Liver (tissue), 9 donors: ENCODE results near the gene HADHA. TPM values are rescaled to one million over a fixed set of nuclear protein-coding genes. Genes with fewer than 3 reads are reported as not detected.

Source experiments
- DNase-seq: peaks from one replicate; pipeline ENCODE4 v3.0.0-alpha.2; 2017; ENCODE audit warnings: low spot score
- H3K27ac ChIP-seq, 2 donors: one replicate each; pipeline ENCODE4 v1.7.0; 2013; ENCODE audit warnings: inconsistent platforms in 2 of 2, low read length in 2 of 2, control low read depth in 1 of 2, low read depth in 1 of 2, mild to moderate bottlenecking in 1 of 2
- H3K27me3 ChIP-seq, 4 donors: one replicate each; pipeline versions ENCODE4 v1.6.1 to v1.7.0; 2013; ENCODE audit warnings: low read length in 3 of 4, inconsistent platforms in 1 of 4, mild to moderate bottlenecking in 1 of 4, moderate library complexity in 1 of 4; ENCODE audit not compliant: control insufficient read depth in 4 of 4, insufficient read depth in 4 of 4
- H3K36me3 ChIP-seq, 4 donors: one replicate each; pipeline versions ENCODE4 v1.6.1 to v1.7.0; 2013; ENCODE audit warnings: low read length in 3 of 4, mild to moderate bottlenecking in 3 of 4, low read depth in 1 of 4, moderate library complexity in 1 of 4; ENCODE audit not compliant: control insufficient read depth in 4 of 4, insufficient read depth in 3 of 4
- H3K4me1 ChIP-seq, 4 donors: one replicate each; pipeline versions ENCODE4 v1.6.1 to v1.7.0; 2013; ENCODE audit warnings: low read length in 3 of 4, mild to moderate bottlenecking in 3 of 4, moderate library complexity in 1 of 4; ENCODE audit not compliant: control insufficient read depth in 4 of 4, insufficient read depth in 4 of 4
- H3K4me3 ChIP-seq, 3 donors: one replicate each; pipeline versions ENCODE4 v1.6.1 to v1.7.0; 2013; ENCODE audit warnings: low read length in 3 of 3, control low read depth in 1 of 3, low read depth in 1 of 3, mild to moderate bottlenecking in 1 of 3
- H3K9ac ChIP-seq, 2 donors: one replicate each; pipeline ENCODE4 v1.7.0; 2013; ENCODE audit warnings: low read length in 2 of 2, mild to moderate bottlenecking in 2 of 2, moderate library complexity in 2 of 2, control low read depth in 1 of 2, low read depth in 1 of 2
- H3K9me3 ChIP-seq, 4 donors: one replicate each; pipeline versions ENCODE4 v1.6.1 to v1.7.0; 2013; ENCODE audit warnings: low read length in 3 of 4; ENCODE audit not compliant: control insufficient read depth in 4 of 4
- CTCF ChIP-seq: fragments of 150-350 bp; IDR thresholded peaks from 2 replicates; pipeline ENCODE4 v1.5.1; 2017; ENCODE audit warnings: improper control_type of control experiment, low read depth, low read length; ENCODE audit not compliant: missing input control
- EGR1 ChIP-seq, 2 donors: IDR thresholded peaks; 2 replicates each; pipeline ENCODE4 v1.6.1; 2016 to 2018; ENCODE audit warnings: antibody characterized with exemption in 2 of 2, low read depth in 2 of 2
- FOXA1 ChIP-seq: IDR thresholded peaks from 2 replicates; pipeline ENCODE4 v1.6.1; 2016; ENCODE audit warnings: antibody characterized with exemption
- FOXA2 ChIP-seq: IDR thresholded peaks from 2 replicates; pipeline ENCODE4 v1.6.1; 2016; ENCODE audit warnings: antibody characterized with exemption
- GABPA ChIP-seq, 2 donors: IDR thresholded peaks in 1 of 2; conservative IDR thresholded peaks in 1 of 2; 2 replicates each; pipeline ENCODE4 v1.6.1; 2016; ENCODE audit warnings: antibody characterized with exemption in 2 of 2, mild to moderate bottlenecking in 1 of 2, moderate library complexity in 1 of 2
- HNF4A ChIP-seq, 2 donors: conservative IDR thresholded peaks; 2 replicates each; pipeline ENCODE4 v1.6.1; 2016; ENCODE audit warnings: antibody characterized with exemption in 2 of 2, mild to moderate bottlenecking in 2 of 2
- HNF4G ChIP-seq: IDR thresholded peaks from 2 replicates; pipeline ENCODE4 v1.6.1; 2016; ENCODE audit warnings: antibody characterized with exemption
- JUND ChIP-seq, 2 donors: IDR thresholded peaks; 2 replicates each; pipeline ENCODE4 v1.6.1; 2016; ENCODE audit warnings: antibody characterized with exemption in 2 of 2
- MAX ChIP-seq: IDR thresholded peaks from 2 replicates; pipeline ENCODE4 v1.6.1; 2016; ENCODE audit warnings: antibody characterized with exemption
- NR2F2 ChIP-seq: IDR thresholded peaks from 2 replicates; pipeline ENCODE4 v1.6.1; 2016; ENCODE audit warnings: antibody characterized with exemption
- RAD21 ChIP-seq, 2 donors: IDR thresholded peaks; 2 replicates each; pipeline ENCODE4 v1.6.1; 2016; ENCODE audit warnings: antibody characterized with exemption in 2 of 2, mild to moderate bottlenecking in 2 of 2
- RXRA ChIP-seq, 2 donors: IDR thresholded peaks; 2 replicates each; pipeline ENCODE4 v1.6.1; 2017 to 2018; ENCODE audit warnings: antibody characterized with exemption in 2 of 2, mild to moderate bottlenecking in 1 of 2
- SP1 ChIP-seq: IDR thresholded peaks from 2 replicates; pipeline ENCODE4 v1.6.1; 2018; ENCODE audit warnings: antibody characterized with exemption, mild to moderate bottlenecking
- TAF1 ChIP-seq: conservative IDR thresholded peaks from 2 replicates; pipeline ENCODE4 v1.6.1; 2016; ENCODE audit warnings: antibody characterized with exemption, mild to moderate bottlenecking
- YY1 ChIP-seq: IDR thresholded peaks from 2 replicates; pipeline ENCODE4 v1.6.1; 2016; ENCODE audit warnings: antibody characterized with exemption, mild to moderate bottlenecking
- ZBTB33 ChIP-seq: IDR thresholded peaks from 2 replicates; pipeline ENCODE4 v1.6.1; 2016; ENCODE audit warnings: antibody characterized with exemption
- WGBS: extraction: QIAGEN DNeasy Blood & Tissue Kit; methylation state at CpG from one replicate; pipeline ENCODE4 v1.1.7; 2013; 5-methylcytosine and 5-hydroxymethylcytosine counted together
- polyA plus RNA-seq, 2 donors: library from polyadenylated mRNA; stranded (reverse) in 1 of 2; unstranded in 1 of 2; fragments of 200-250 nt in 1 of 2; fragments of >200 nt in 1 of 2; fragmentation: Nextera tagmentation in 1 of 2; extraction: Ambion mirVana in 1 of 2; gene quantifications; one replicate each; pipeline versions ENCODE4 v1.2.1 to v1.2.3, GENCODE V29; 2013 to 2015
- total RNA-seq, 2 donors: library from RNA; depleted of rRNA; stranded (reverse); fragments of >200 nt; gene quantifications; one replicate each; pipeline ENCODE4 v1.2.3, GENCODE V29; 2014
- TF ChIP-seq, protein P1 (sequence below): IDR thresholded peaks from 2 replicates; pipeline ENCODE4 v1.6.1; 2016; ENCODE audit warnings: antibody characterized with exemption
- TF ChIP-seq, protein P2 (sequence below): IDR thresholded peaks from 2 replicates; pipeline ENCODE4 v1.6.1; 2016; ENCODE audit warnings: antibody characterized with exemption, mild to moderate bottlenecking
- donor health status: healthy.
- donor health status: healthy.
- donor health status: healthy.
- donor health status: healthy.
- donor health status: healthy.

HADHA gene
- total and polyA plus RNA-seq, 4 donors = 101 to 276 (median 159) TPM

DNA sequence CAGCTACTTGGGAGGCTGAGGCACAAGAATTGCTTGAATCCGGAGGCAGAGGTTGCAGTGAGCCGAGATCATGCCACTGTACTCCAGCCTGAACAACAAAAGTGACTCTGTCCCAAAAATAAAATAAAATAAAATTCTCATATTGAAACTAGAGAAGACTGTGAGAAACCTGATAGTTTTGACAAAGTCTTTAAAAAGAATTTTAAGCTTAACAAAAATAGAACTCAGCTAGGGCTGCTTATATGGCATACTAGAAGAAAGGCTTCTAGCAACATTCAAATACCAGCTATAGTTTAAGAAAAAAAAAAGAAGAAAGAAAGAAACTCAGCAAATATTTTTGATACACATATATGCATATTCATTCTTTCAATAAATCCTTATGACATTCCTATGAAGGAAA is 13.6 kb downstream of the HADHA start:
- H3K36me3 ChIP-seq = peaks cover 25 to 81% (median 72%) of the 10 kb centered on the region in 4 donors
- no peak for DNase-seq
- H3K9me3 ChIP-seq = no peaks in the 10 kb centered on the region
- H3K27me3 ChIP-seq = no peaks in the 10 kb centered on the region
- no peak overlapping the region for H3K4me3 ChIP-seq
- H3K9ac ChIP-seq = no peak overlapping the region
- H3K4me1 ChIP-seq = no peaks in the 10 kb centered on the region
- WGBS = over 99% methylated on average over 2 of the region's 2 CpGs
- TF ChIP-seq FOXA1 (no peak), GABPA (IDR thresholded peaks at IDR 0.05 in 1 of 2, conservative IDR thresholded peaks at IDR 0.05 in 1 of 2) (no peak), EGR1 (IDR thresholded peaks at IDR 0.05; ENCODE audit: low read depth in 2 of 2) (no peak), MAX (no peak), FOXA2 (no peak), HNF4G (no peak), HNF4A (conservative IDR thresholded peaks at IDR 0.05) (no peak)
- no peak overlapping the region for H3K27ac ChIP-seq

DNA sequence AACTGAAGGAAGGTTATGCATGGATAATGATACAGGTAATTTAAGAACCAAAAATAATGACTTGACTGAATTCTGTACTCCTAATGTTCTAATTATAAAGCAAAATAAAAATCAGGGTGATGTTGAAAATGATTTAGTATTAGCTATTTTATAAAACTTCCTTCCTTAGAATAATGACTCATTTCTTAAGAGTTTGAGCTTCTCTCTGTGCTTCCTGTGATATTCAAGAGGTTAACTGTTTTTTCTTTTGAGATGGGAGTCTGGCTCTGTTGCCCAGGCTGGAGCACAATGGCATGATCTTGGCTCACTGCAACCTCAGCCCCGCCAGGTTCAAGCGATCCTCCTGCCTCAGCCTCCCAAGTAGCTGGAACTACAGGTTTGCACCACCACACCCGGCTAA is 14.8 kb downstream of the HADHA start:
- no peak for DNase-seq
- no peak overlapping the region for H3K27ac ChIP-seq
- no peak overlapping the region for H3K4me3 ChIP-seq
- 99% methylated on average over 3 of the region's 3 CpGs for WGBS
- H3K36me3 ChIP-seq = peaks cover 25 to 73% (median 66%) of the 10 kb centered on the region in 4 donors
- H3K9ac ChIP-seq = no peak overlapping the region
- no peaks in the 10 kb centered on the region for H3K4me1 ChIP-seq
- H3K9me3 ChIP-seq = no peaks in the 10 kb centered on the region
- TF ChIP-seq GABPA (IDR thresholded peaks at IDR 0.05 in 1 of 2, conservative IDR thresholded peaks at IDR 0.05 in 1 of 2) = no peak
- TF ChIP-seq HNF4A (conservative IDR thresholded peaks at IDR 0.05) = no peak
- TF ChIP-seq, protein P1, sequence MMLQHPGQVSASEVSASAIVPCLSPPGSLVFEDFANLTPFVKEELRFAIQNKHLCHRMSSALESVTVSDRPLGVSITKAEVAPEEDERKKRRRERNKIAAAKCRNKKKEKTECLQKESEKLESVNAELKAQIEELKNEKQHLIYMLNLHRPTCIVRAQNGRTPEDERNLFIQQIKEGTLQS = no peak
- TF ChIP-seq HNF4G = no peak
- no peak for TF ChIP-seq JUND (IDR thresholded peaks at IDR 0.05)
- no peak for TF ChIP-seq EGR1 (IDR thresholded peaks at IDR 0.05; ENCODE audit: low read depth in 2 of 2)
- no peak for TF ChIP-seq FOXA1
- no peak for TF ChIP-seq YY1
- TF ChIP-seq TAF1 = no peak
- H3K27me3 ChIP-seq = no peaks in the 10 kb centered on the region

- 95% methylated on average over 2 of the region's 2 CpGs for WGBS
- peaks cover 8 to 46% (median 38%) of the 10 kb centered on the region in 4 donors for H3K36me3 ChIP-seq
These were observed 20.3 kb downstream of the HADHA start for GRCh38 chr2:26224095-26224494.

More at GRCh38 chr2:26224095-26224494, 20.3 kb downstream of the HADHA start:
- no peak overlapping the region for H3K9ac ChIP-seq
- H3K4me1 ChIP-seq = no peaks in the 10 kb centered on the region
- H3K9me3 ChIP-seq = no peaks in the 10 kb centered on the region
- DNase-seq = no peak
- H3K27me3 ChIP-seq = no peaks in the 10 kb centered on the region
- no peak overlapping the region for H3K27ac ChIP-seq
- no peak overlapping the region for H3K4me3 ChIP-seq
- no peak for TF ChIP-seq EGR1 (IDR thresholded peaks at IDR 0.05; ENCODE audit: low read depth in 2 of 2)
- no peak for TF ChIP-seq GABPA (IDR thresholded peaks at IDR 0.05 in 1 of 2, conservative IDR thresholded peaks at IDR 0.05 in 1 of 2)
- no peak for TF ChIP-seq FOXA2
- no peak for TF ChIP-seq YY1
- no peak for TF ChIP-seq ZBTB33
- TF ChIP-seq, protein P2, sequence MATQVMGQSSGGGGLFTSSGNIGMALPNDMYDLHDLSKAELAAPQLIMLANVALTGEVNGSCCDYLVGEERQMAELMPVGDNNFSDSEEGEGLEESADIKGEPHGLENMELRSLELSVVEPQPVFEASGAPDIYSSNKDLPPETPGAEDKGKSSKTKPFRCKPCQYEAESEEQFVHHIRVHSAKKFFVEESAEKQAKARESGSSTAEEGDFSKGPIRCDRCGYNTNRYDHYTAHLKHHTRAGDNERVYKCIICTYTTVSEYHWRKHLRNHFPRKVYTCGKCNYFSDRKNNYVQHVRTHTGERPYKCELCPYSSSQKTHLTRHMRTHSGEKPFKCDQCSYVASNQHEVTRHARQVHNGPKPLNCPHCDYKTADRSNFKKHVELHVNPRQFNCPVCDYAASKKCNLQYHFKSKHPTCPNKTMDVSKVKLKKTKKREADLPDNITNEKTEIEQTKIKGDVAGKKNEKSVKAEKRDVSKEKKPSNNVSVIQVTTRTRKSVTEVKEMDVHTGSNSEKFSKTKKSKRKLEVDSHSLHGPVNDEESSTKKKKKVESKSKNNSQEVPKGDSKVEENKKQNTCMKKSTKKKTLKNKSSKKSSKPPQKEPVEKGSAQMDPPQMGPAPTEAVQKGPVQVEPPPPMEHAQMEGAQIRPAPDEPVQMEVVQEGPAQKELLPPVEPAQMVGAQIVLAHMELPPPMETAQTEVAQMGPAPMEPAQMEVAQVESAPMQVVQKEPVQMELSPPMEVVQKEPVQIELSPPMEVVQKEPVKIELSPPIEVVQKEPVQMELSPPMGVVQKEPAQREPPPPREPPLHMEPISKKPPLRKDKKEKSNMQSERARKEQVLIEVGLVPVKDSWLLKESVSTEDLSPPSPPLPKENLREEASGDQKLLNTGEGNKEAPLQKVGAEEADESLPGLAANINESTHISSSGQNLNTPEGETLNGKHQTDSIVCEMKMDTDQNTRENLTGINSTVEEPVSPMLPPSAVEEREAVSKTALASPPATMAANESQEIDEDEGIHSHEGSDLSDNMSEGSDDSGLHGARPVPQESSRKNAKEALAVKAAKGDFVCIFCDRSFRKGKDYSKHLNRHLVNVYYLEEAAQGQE = no peak
- TF ChIP-seq NR2F2 = no peak
- TF ChIP-seq HNF4A (conservative IDR thresholded peaks at IDR 0.05) = no peak
- TF ChIP-seq RAD21 (IDR thresholded peaks at IDR 0.05) = no peak
- no peak for TF ChIP-seq RXRA (IDR thresholded peaks at IDR 0.05)
- no peak for TF ChIP-seq FOXA1
- TF ChIP-seq, protein P1 = no peak
- no peak for TF ChIP-seq SP1
- no peak for TF ChIP-seq CTCF
- TF ChIP-seq MAX = no peak
- TF ChIP-seq JUND (IDR thresholded peaks at IDR 0.05) = no peak
- no peak for TF ChIP-seq HNF4G
- no peak for TF ChIP-seq TAF1
